ENCODE results near the gene DDIAS.
A peak's percentile ranks its signal among the peaks of the same experiment; 100 is the strongest.
"Not testable (repeated sequence)": the region's sequence is repeated elsewhere in the genome, so short reads cannot be mapped to it uniquely, and the experiment has no call there.

The DDIAS gene

DNA sequence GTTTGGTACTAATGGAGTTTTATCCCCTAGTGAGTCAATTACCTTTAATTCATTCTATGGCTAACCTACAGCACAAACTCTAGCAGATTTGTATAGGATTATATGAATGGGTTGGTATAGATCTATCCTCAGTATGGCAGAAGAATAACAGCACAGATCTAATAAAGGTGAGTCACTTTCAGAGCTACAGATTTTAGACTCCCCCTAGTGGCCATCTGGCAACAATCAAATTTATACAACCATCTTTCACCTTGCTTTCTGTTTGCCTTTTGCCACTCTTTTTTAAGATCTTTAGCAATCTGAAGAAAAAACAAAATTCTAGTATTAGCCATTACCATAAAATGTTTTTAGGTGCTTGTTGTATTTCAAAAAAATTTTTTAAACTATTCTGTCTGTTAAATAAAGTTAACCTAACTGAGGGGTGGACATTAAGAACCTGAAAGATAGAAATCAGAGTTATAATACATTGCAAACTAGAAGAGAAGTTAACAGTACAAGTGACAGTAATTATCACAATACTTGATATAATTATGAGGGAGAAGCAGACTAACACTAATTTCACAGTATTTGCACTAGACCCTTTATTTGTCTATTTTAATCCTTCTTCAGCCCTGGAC is 25.8 kb downstream of the DDIAS start:
- Histone ChIP-seq H2AFZ (ENCODE audit: low read length, unreplicated experiment) (peak overlapping the region; percentile 41), H3K4me1 (ENCODE audit: control insufficient read depth, insufficient read depth, low read length, unreplicated experiment) (no peaks in the 10 kb centered on the region), H3K4me3 (ENCODE audit: low read depth, low read length) (no peak overlapping the region), H3K27ac (ENCODE audit: low read depth, low read length) (no peak overlapping the region), H3K27me3 (ENCODE audit: insufficient read depth, low read length) (no peaks in the 10 kb centered on the region), H3K79me2 (ENCODE audit: control insufficient read depth, insufficient read depth, low read length, unreplicated experiment) (no peaks in the 10 kb centered on the region), H3K36me3 (ENCODE audit: insufficient read depth, low read length) (0 out of 2 replicates have a peak, but pooled peaks cover 3% of the 10 kb centered on the region)

DNA sequence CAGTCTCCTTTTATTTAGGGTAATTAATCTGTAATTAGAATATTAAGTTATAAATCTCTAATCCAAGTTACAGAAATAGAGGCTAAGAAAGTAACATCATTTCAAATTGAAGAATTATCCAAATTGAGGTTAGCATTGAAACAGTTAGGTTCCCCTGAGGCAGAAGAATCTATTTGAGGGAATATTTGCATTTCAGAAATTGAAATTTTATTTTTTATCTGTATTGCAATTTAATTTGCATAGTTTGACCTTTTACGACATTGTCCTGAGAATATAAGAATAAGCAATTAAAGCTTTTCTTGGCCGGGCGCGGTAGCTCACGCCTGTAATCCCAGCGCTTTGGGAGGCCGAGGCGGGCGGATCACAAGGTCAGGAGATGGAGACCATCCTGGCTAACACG is 27.6 kb downstream of the DDIAS start:
- no peak overlapping the region for H3K4me3 ChIP-seq (ENCODE audit: low read depth, low read length)

DNA sequence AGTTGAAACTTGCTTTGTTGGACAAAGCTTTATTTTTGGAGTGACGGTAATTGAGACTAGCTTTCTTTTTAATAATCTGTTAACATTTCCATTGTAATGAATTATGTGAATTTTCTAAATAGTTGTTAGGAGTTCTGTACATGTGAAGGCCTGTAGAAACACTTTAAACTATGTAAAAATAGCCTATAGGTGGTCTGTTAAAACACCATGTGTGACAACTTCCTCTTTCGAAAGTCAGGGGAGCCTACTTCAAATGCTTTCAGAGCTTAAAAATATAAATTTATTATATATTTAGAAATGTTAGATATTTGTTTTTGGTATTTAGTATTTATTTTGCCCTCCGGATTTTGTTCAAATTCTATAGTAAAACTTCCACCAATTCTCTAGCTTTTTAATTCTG is 28.7 kb downstream of the DDIAS start:
- Histone ChIP-seq H3K4me1 (ENCODE audit: control insufficient read depth, insufficient read depth, low read length, unreplicated experiment) (no peaks in the 10 kb centered on the region), H3K4me3 (ENCODE audit: low read depth, low read length) (no peak overlapping the region), H3K27me3 (ENCODE audit: insufficient read depth, low read length) (no peaks in the 10 kb centered on the region), H2AFZ (ENCODE audit: low read length, unreplicated experiment) (no peak overlapping the region), H3K36me3 (ENCODE audit: insufficient read depth, low read length) (peaks cover 13% of the 10 kb centered on the region; the same call in 1 of the 2 replicates), H3K79me2 (ENCODE audit: control insufficient read depth, insufficient read depth, low read length, unreplicated experiment) (no peaks in the 10 kb centered on the region), H3K27ac (ENCODE audit: low read depth, low read length) (no peak overlapping the region)

More for the DNA sequence above, 27.6 kb downstream of the DDIAS start:
- H3K79me2 ChIP-seq (ENCODE audit: control insufficient read depth, insufficient read depth, low read length, unreplicated experiment): no peaks in the 10 kb centered on the region
- no peak overlapping the region for H2AFZ ChIP-seq (ENCODE audit: low read length, unreplicated experiment)
- no peak overlapping the region for H3K27ac ChIP-seq (ENCODE audit: low read depth, low read length)
- H3K4me1 ChIP-seq (ENCODE audit: control insufficient read depth, insufficient read depth, low read length, unreplicated experiment): no peaks in the 10 kb centered on the region
- H3K36me3 ChIP-seq (ENCODE audit: insufficient read depth, low read length): peaks cover 7% of the 10 kb centered on the region; the same call in 1 of the 2 replicates
- H3K27me3 ChIP-seq (ENCODE audit: insufficient read depth, low read length): no peaks in the 10 kb centered on the region

DNA sequence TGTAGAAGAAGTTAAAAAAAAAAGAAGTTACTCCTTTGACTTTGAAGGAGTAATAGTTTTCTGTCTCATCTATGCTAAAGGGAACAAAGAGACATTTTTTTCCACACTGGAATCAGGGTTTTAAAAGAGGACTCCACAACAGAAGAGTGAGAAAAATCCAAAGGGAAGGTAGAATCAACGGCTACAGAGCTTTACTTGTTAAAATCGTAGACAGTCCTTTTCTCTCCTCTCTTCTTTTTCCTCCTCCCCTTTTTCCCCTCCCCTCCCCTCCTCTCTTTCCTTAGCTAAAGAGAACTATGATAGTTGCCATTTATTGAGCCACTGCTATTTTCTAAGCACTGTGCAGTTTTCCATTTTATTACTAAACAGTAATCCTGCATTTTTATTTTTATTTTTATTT is 29.2 kb downstream of the DDIAS start:
- Histone ChIP-seq H3K27me3 (ENCODE audit: insufficient read depth, low read length) (no peaks in the 10 kb centered on the region), H3K4me1 (ENCODE audit: control insufficient read depth, insufficient read depth, low read length, unreplicated experiment) (no peaks in the 10 kb centered on the region), H3K79me2 (ENCODE audit: control insufficient read depth, insufficient read depth, low read length, unreplicated experiment) (no peaks in the 10 kb centered on the region), H2AFZ (ENCODE audit: low read length, unreplicated experiment) (no peak overlapping the region), H3K36me3 (ENCODE audit: insufficient read depth, low read length) (peaks cover 13% of the 10 kb centered on the region; the same call in 1 of the 2 replicates), H3K4me3 (ENCODE audit: low read depth, low read length) (no peak overlapping the region), H3K27ac (ENCODE audit: low read depth, low read length) (no peak overlapping the region)

DNA sequence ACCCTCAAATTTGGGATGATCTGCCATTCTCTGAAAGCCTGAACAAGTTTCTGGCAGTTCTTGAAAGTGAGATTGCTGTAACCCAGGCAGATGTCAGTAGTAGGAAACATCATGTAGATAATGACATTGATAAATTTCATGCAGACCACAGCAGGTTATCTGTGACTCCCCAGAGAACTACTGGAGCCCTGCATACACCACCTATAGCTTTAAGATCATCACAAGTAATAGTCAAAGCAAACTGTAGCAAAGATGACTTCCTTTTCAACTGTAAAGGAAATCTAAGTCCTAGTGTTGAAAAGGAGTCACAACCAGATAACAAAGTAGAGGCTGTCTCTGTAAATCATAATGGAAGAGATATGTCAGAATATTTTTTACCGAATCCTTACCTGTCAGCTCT is 31.0 kb downstream of the DDIAS start:
- Histone ChIP-seq H3K27ac (ENCODE audit: low read depth, low read length) (no peak overlapping the region), H3K79me2 (ENCODE audit: control insufficient read depth, insufficient read depth, low read length, unreplicated experiment) (no peaks in the 10 kb centered on the region), H3K4me1 (ENCODE audit: control insufficient read depth, insufficient read depth, low read length, unreplicated experiment) (no peaks in the 10 kb centered on the region), H3K27me3 (ENCODE audit: insufficient read depth, low read length) (no peaks in the 10 kb centered on the region), H3K36me3 (ENCODE audit: insufficient read depth, low read length) (peaks cover 13% of the 10 kb centered on the region; the same call in 1 of the 2 replicates), H2AFZ (ENCODE audit: low read length, unreplicated experiment) (no peak overlapping the region), H3K4me3 (ENCODE audit: low read depth, low read length) (no peak overlapping the region)

DNA sequence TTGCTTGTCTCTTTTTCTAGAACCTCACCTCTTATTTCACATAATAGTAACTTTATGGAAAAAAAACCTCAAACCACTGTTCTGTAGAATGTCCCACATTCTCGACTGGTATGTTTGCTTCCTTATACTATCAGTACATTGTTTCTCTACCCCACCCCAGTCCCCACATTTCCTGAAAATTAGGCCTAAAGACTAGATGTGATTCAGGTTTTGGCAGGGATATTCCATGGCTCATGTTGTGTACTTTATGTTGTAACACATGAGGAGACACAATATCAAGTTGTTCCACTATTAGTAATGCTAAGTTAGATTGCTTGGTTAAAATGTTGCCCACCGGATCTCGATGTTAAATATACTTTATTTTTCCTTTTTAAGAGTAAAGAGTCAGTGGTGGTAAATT is 34.7 kb downstream of the DDIAS start:
- no peak overlapping the region for H3K27ac ChIP-seq (ENCODE audit: low read depth, low read length)
- H3K36me3 ChIP-seq (ENCODE audit: insufficient read depth, low read length): peaks cover 13% of the 10 kb centered on the region; the same call in 1 of the 2 replicates
- no peak overlapping the region for H2AFZ ChIP-seq (ENCODE audit: low read length, unreplicated experiment)
- no peaks in the 10 kb centered on the region for H3K4me1 ChIP-seq (ENCODE audit: control insufficient read depth, insufficient read depth, low read length, unreplicated experiment)
- H3K27me3 ChIP-seq (ENCODE audit: insufficient read depth, low read length): no peaks in the 10 kb centered on the region
- H3K79me2 ChIP-seq (ENCODE audit: control insufficient read depth, insufficient read depth, low read length, unreplicated experiment): no peaks in the 10 kb centered on the region
- no peak overlapping the region for H3K4me3 ChIP-seq (ENCODE audit: low read depth, low read length)

DNA sequence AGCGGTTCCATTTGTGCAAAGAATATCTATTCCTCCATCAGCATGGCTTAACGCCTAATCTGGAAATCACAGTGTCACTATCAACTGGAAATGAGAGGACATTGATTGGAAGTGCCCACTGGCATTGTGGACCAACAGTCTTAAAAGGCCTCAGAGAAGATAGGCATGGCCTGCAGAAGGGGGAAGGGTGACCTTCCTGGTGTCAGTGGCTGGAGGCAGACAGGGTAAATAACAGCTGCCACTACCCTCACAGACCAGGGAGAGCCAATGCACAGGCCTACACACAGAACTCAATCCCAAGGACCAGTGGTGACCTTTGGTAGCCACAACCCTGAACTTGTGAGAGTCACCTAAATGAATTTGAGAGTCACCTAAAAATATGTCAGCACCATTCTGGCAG is 36.0 kb downstream of the DDIAS start:
- H3K79me2 ChIP-seq (ENCODE audit: control insufficient read depth, insufficient read depth, low read length, unreplicated experiment): no peaks in the 10 kb centered on the region
- no peaks in the 10 kb centered on the region for H3K27me3 ChIP-seq (ENCODE audit: insufficient read depth, low read length)
- H3K4me3 ChIP-seq (ENCODE audit: low read depth, low read length): no peak overlapping the region
- peaks cover 12% of the 10 kb centered on the region; the same call in 1 of the 2 replicates for H3K36me3 ChIP-seq (ENCODE audit: insufficient read depth, low read length)
- H3K4me1 ChIP-seq (ENCODE audit: control insufficient read depth, insufficient read depth, low read length, unreplicated experiment): no peaks in the 10 kb centered on the region
- no peak overlapping the region for H3K27ac ChIP-seq (ENCODE audit: low read depth, low read length)
- no peak overlapping the region for H2AFZ ChIP-seq (ENCODE audit: low read length, unreplicated experiment)

DNA sequence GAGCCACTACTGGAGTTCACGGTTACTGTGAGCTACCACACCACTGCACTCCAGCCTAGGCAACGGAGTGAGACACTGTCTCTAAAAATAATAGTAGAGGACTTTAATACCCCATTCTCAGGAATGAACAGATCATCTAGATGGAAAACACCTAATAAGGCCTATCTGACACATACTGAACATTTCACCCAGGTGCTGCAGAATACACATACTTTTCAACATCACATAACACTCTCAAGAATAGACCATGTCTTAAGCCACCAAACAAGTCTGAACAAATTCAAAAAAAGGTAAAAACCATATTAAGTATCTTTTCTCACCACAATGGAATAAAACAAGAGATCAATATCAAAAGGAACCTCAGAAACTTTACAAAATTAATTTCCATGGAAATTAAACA is 37.9 kb downstream of the DDIAS start:
- Histone ChIP-seq H3K4me1 (ENCODE audit: control insufficient read depth, insufficient read depth, low read length, unreplicated experiment) (no peaks in the 10 kb centered on the region), H3K79me2 (ENCODE audit: control insufficient read depth, insufficient read depth, low read length, unreplicated experiment) (no peaks in the 10 kb centered on the region), H3K36me3 (ENCODE audit: insufficient read depth, low read length) (0 out of 2 replicates have a peak, but pooled peaks cover 9% of the 10 kb centered on the region), H3K4me3 (ENCODE audit: low read depth, low read length) (no peak overlapping the region), H2AFZ (ENCODE audit: low read length, unreplicated experiment) (no peak overlapping the region), H3K27ac (ENCODE audit: low read depth, low read length) (no peak overlapping the region), H3K27me3 (ENCODE audit: insufficient read depth, low read length) (no peaks in the 10 kb centered on the region)

DNA sequence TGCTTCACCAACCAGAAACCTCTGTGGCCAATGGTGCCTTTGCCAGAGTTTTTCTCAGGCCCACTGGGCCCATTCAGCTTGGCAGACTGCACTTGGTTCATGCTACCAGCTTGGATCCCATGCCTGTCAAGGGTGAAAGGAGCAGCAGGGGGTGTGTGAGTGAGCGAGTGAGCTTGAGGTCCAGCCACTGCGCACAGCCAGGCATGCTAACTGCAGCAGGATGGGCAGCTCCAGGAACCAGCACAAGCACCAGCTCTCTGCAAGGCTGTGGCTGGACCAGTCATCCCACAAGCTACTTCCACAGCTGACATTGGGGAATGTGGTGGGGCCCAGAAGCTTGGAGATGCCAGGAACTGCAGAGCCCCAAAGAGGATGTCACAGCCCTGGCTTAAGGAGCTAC is 40.8 kb downstream of the DDIAS start:
- Histone ChIP-seq H3K27ac (ENCODE audit: low read depth, low read length) (no peak overlapping the region), H3K4me3 (ENCODE audit: low read depth, low read length) (no peak overlapping the region), H3K79me2 (ENCODE audit: control insufficient read depth, insufficient read depth, low read length, unreplicated experiment) (no peaks in the 10 kb centered on the region), H3K36me3 (ENCODE audit: insufficient read depth, low read length) (0 out of 2 replicates have a peak, but pooled peaks cover 3% of the 10 kb centered on the region), H3K4me1 (ENCODE audit: control insufficient read depth, insufficient read depth, low read length, unreplicated experiment) (no peaks in the 10 kb centered on the region), H3K27me3 (ENCODE audit: insufficient read depth, low read length) (no peaks in the 10 kb centered on the region), H2AFZ (ENCODE audit: low read length, unreplicated experiment) (no peak overlapping the region)

DNA sequence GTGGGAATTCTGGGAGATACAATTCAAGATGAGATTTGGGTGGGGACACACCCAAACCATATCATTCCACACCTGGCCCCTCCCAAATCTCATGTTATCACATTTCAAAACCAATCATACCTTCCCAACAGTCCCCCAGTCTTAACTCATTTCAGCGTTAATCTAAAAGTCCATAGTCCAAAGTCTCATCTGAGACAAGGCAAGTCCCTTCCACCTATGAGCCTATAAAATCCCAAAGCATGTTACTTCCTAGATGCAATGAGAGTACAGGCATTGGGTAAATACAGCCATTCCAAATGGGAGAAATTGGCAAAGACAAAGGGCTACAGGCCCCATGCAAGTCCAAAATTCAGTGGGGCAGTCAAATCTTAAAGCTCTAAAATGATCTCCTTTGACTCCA is 41.9 kb downstream of the DDIAS start:
- not testable (repeated sequence) for H3K27me3 ChIP-seq (ENCODE audit: insufficient read depth, low read length); H3K36me3 ChIP-seq (ENCODE audit: insufficient read depth, low read length); H3K4me1 ChIP-seq (ENCODE audit: control insufficient read depth, insufficient read depth, low read length, unreplicated experiment)

DNA sequence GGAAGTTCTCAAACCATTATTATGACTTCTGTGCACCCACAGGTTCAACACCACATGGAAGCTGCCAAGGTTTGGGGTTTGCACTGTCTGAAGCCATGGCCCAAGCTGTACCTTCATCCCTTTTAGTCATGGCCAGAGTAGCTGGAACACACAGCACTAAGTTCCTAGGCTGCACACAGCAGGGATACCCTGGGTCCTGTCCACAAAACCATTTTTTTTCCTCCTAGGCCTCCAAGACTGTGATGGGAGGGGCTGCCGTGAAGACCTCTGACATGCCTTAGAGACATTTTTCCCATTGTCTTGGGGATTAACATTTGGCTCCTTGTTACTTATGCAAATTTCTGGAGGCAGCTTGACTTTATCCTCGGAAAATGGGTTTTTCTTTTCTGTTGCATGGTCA is 42.7 kb downstream of the DDIAS start:
- H3K27me3 ChIP-seq (ENCODE audit: insufficient read depth, low read length): no peaks in the 10 kb centered on the region
- H3K36me3 ChIP-seq (ENCODE audit: insufficient read depth, low read length): 0 out of 2 replicates have a peak, but pooled peaks cover 3% of the 10 kb centered on the region
- no peak overlapping the region for H2AFZ ChIP-seq (ENCODE audit: low read length, unreplicated experiment)
- no peaks in the 10 kb centered on the region for H3K4me1 ChIP-seq (ENCODE audit: control insufficient read depth, insufficient read depth, low read length, unreplicated experiment)
- no peaks in the 10 kb centered on the region for H3K79me2 ChIP-seq (ENCODE audit: control insufficient read depth, insufficient read depth, low read length, unreplicated experiment)
- H3K4me3 ChIP-seq (ENCODE audit: low read depth, low read length): no peak overlapping the region
- H3K27ac ChIP-seq (ENCODE audit: low read depth, low read length): no peak overlapping the region

More for the DNA sequence above, 41.9 kb downstream of the DDIAS start:
- not testable (repeated sequence) for H3K79me2 ChIP-seq (ENCODE audit: control insufficient read depth, insufficient read depth, low read length, unreplicated experiment); H2AFZ ChIP-seq (ENCODE audit: low read length, unreplicated experiment); H3K27ac ChIP-seq (ENCODE audit: low read depth, low read length); H3K4me3 ChIP-seq (ENCODE audit: low read depth, low read length)
